GM10266 (cell line): ENCODE measurements around the gene KCNJ10.
"Not testable (repeated sequence)": the region's sequence is repeated elsewhere in the genome, so short reads cannot be mapped to it uniquely, and the experiment has no call there.

Experiments
- DNase-seq: peaks from one replicate; pipeline ENCODE4 v3.0.0; 2012; ENCODE audit errors: extremely low spot score
- TF ChIP-seq, protein P1 (sequence below): IDR thresholded peaks from 2 replicates; pipeline ENCODE4 v1.5.1; 2012; ENCODE audit warnings: mild to moderate bottlenecking, low read depth; ENCODE audit not compliant: control insufficient read depth, insufficient read depth; ENCODE audit errors: missing control alignments

KCNJ10 gene

DNA sequence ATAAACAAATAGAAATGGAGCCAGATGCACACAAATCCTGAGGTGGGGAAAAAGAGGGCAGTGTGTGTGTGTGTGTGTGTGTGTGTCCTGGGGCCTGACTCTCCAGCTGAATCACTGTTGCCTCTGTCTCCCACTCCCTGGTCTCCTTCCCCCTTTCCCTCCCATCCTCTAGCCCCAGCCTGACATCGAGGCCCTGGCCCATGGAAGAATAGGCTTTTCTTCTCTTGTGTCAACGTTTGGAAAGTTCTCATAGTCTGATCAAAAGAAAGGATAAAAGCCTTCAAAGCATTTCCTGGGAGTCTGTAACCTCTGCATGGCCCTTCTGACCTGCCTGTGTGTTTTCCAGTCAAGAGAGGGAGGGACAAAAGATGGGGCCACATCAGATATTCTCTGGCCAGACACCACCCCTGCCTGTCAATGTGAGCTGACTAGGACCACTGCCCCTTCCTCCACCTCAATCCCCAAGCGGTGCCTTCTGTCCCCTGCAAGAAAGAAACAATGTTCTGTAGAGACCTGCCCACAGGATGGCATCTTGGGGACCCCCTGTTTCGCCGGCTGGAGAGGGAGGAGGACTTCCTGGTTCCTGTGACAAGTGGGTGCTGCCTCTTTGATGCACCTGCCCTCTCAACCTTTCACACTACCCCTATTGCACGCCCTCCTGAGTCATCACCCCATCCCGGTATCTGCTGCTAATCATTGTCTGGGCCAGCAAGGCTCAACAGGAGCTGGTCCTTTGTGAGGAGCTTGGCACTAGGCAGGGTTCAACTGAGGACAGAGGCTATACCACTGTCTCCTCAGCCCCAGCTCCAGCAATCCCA, 16.2 kb downstream of the KCNJ10 start:
- no peak for DNase-seq
- TF ChIP-seq, protein P1, sequence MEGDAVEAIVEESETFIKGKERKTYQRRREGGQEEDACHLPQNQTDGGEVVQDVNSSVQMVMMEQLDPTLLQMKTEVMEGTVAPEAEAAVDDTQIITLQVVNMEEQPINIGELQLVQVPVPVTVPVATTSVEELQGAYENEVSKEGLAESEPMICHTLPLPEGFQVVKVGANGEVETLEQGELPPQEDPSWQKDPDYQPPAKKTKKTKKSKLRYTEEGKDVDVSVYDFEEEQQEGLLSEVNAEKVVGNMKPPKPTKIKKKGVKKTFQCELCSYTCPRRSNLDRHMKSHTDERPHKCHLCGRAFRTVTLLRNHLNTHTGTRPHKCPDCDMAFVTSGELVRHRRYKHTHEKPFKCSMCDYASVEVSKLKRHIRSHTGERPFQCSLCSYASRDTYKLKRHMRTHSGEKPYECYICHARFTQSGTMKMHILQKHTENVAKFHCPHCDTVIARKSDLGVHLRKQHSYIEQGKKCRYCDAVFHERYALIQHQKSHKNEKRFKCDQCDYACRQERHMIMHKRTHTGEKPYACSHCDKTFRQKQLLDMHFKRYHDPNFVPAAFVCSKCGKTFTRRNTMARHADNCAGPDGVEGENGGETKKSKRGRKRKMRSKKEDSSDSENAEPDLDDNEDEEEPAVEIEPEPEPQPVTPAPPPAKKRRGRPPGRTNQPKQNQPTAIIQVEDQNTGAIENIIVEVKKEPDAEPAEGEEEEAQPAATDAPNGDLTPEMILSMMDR, result no peak

DNA sequence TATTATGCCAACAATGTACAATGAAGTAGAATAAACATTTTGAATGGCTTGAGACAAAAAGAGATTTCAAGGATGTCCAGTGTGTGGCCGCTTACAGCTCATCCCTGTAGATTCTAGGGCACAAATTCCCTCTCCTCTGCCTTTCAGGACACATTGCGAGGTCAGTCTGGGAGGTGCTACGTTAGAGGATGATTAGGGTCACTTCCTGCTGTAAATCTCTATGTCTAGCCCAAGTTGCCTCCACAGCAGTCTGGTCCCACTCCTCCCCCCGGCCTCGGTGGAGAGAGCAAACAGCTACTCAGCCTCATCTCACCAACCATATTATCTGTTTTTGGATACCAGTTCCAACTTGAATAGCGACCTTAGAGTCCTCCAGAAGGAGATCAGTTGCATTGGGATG, 17.0 kb downstream of the KCNJ10 start:
- TF ChIP-seq, protein P1, result no peak

DNA sequence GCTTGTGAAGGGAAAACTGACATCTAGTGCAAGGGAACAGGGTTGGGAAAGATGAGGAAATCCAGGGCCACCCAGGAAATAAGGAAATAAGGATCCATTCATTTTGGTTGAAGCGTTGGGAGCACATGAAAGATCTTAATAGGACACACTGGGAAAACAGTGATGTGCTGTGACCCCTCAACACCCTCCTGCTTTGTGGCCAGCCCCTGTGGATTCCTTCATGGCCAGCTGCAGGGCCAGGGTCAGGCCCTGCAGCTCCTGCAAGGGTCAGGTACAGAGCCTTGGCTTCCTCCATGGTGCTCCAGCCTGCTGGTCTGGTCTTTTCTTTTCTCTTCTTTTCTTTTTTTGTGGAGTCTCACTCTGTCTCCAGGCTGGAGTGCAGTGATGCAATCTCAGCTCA, 19.3 kb downstream of the KCNJ10 start:
- TF ChIP-seq, protein P1, result no peak
- DNase-seq, result no peak

More for the DNA sequence above, 17.0 kb downstream of the KCNJ10 start:
- no peak for DNase-seq

DNA sequence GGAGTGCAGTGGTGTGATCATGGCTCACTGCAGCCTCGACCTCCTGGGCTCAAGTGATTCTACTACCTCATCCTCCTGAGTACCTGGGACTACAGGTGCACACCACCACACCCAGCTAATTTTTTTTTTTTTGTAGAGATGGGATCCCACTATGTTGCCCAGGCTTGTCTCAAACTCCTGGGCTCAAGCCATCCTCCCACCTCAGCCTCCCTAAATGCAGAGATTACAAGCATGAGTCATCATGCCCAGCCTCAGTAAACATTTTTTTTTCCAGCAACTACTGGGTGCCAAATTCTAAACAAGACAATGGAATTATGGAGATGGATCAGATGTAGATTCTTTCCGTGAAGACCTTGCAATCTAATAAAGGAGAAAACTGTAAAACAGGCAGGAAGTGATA, 19.8 kb downstream of the KCNJ10 start:
- DNase-seq, result not testable (repeated sequence)

DNA sequence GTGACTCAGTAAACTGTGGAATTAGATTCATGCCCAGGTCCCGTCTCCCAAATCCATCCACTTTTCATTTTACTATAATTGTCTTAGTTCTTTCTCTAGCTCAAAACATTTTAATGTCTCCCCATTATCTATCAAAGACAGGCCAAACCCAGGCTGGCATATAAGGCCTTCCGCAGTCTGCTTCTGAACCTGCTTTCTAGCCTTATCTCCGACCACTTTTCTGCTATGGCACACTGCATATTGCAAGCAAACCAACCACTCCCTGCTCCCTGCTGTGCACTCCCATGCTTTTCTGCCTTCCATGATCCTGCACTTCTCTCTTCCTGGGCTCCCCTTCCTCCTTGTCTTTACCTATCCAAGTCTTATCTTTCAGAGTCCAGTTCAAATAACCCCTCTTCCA, 20.9 kb downstream of the KCNJ10 start:
- TF ChIP-seq, protein P1, result no peak
- no peak for DNase-seq

DNA sequence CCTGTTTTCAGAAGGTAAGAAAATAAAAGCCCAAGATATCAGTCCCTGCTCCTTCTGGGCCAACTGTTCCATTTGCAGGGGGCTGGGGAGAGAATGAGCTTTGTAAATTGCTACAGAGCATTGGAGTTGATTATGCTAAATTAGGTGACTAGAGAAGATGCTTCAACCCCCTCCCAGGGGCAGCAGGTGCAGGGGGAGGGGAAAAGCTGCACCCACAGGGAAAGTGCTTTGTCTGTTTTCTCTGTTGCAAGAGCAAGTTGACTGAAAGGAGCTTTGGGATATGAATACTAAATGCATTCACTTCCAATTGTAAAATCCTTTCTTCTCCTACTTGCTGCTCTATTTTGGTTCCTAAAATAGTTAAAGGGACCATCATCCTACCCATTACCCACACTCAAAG, 21.6 kb downstream of the KCNJ10 start:
- no peak for DNase-seq

DNA sequence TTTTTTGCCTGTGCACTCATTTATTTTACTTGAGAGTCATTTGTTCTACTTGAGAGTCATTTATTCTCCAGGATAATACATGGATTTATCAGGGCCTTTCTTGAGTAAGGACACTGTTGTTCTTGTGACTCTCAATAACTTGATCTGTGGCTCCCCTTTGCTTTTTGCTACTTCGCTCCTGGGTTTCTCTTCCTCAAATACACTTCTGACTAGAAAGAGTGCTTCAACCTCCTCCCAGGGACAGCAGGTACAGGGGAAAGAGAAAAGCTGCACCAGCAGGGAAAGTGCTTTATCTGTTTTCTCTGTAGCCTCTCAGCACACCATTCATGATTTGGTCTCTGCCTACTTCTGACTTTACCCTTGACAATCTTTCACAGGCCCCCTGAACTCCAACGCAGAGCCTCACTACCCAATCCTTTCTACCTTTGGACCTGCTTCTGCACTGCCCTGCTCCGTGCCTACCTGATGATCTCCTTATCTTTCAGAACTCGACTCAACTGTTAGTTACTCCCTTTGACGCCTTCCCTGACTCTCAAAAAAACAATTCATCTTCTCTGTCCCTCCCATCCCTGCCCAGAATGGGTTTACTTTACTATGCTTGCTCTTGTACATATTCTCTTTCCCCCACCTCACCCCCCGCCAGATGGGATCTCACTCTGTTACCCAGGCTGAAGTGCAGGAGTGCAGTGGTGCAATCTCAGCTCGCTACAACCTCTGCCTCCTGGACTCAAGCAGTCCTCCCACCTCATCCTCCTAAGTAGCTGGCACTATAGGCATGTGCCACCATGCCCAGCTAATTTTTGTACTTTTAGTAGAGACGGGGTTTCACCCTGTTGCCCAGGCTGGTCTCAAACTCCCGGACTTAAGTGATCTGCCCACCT, 22.6 kb downstream of the KCNJ10 start:
- TF ChIP-seq, protein P1, result no peak
- no peak for DNase-seq

More for the DNA sequence above, 21.6 kb downstream of the KCNJ10 start:
- TF ChIP-seq, protein P1, result no peak
